Lower lobe of right lung (tissue), 2 donors: Measurements from ENCODE around the gene HBS1L. TPM values are rescaled to one million over a fixed set of nuclear protein-coding genes. Genes with fewer than 3 reads are reported as not detected.

Experiments
- ATAC-seq, 2 donors: fragments of 200-7000 bp; cut with Tn5 transposase; one replicate each; pipeline ENCODE4 v1.9.1; 2020 to 2022; ENCODE audit warnings: mild to moderate bottlenecking in 2 of 2, moderate library complexity in 2 of 2
- DNase-seq: peaks from one replicate; pipeline ENCODE4 v3.0.0-alpha.2; 2020
- H3K27ac ChIP-seq: fragments of 200-600 bp; one replicate; pipeline ENCODE4 v1.8.0; 2022
- H3K27me3 ChIP-seq: fragments of 200-600 bp; one replicate; pipeline ENCODE4 v1.8.0; 2022; ENCODE audit warnings: low read depth
- H3K36me3 ChIP-seq: fragments of 200-600 bp; one replicate; pipeline ENCODE4 v1.8.0; 2022; ENCODE audit warnings: mild to moderate bottlenecking
- H3K4me1 ChIP-seq: fragments of 200-600 bp; one replicate; pipeline ENCODE4 v1.8.0; 2022
- H3K4me3 ChIP-seq: fragments of 200-600 bp; one replicate; pipeline ENCODE4 v1.8.0; 2022; ENCODE audit warnings: mild to moderate bottlenecking
- H3K9me3 ChIP-seq: fragments of 200-600 bp; one replicate; pipeline ENCODE4 v1.8.0; 2022
- CTCF ChIP-seq: fragments of 200-600 bp; IDR thresholded peaks from one replicate; pipeline ENCODE4 v1.8.0; 2022; ENCODE audit warnings: antibody characterized with exemption, mild to moderate bottlenecking
- intact Hi-C: fragments of 100-400 bp; cut with DNase I; formaldehyde crosslinking; loops from one replicate; pipeline ENCODE4 v1.11.0; 2022
- total RNA-seq: library from RNA; stranded (reverse); fragmentation: NEBNext Ultra II Directional; extraction: Animal tissue kit (Norgen Biotek cat#: 25700); gene quantifications from one replicate; pipeline ENCODE4 v1.2.1, GENCODE V29; 2021
- donor health status: DM: no; HTN: yes; CAD: no; lungs with severe emphysema.

The HBS1L gene
- total RNA-seq, 1 donor from 2014 or later = 51.3 TPM

- TF ChIP-seq CTCF = no peak
- intact Hi-C loops = no loop called here
- H3K36me3 ChIP-seq = peaks cover 50% of the 10 kb centered on the region
These were observed 64.4 kb downstream of the HBS1L start for GRCh38 chr6:134990262-134990661.

GRCh38 chr6:134984821-134985220, 69.8 kb downstream of the HBS1L start:
- no peak for DNase-seq
- no peak for TF ChIP-seq CTCF
- no peaks in the 10 kb centered on the region for H3K4me1 ChIP-seq
- H3K27me3 ChIP-seq = no peaks in the 10 kb centered on the region
- intact Hi-C loops = no loop called here
- H3K4me3 ChIP-seq = no peak overlapping the region
- H3K36me3 ChIP-seq = peaks cover 42% of the 10 kb centered on the region
- no peak overlapping the region for H3K27ac ChIP-seq
- ATAC-seq = no peak
- no peaks in the 10 kb centered on the region for H3K9me3 ChIP-seq

More at GRCh38 chr6:134990262-134990661, 64.4 kb downstream of the HBS1L start:
- no peak overlapping the region for H3K4me3 ChIP-seq
- DNase-seq (no peak), ATAC-seq (no peak)
- no peaks in the 10 kb centered on the region for H3K4me1 ChIP-seq
- H3K27me3 ChIP-seq = no peaks in the 10 kb centered on the region
- no peaks in the 10 kb centered on the region for H3K9me3 ChIP-seq
- no peak overlapping the region for H3K27ac ChIP-seq

- DNase-seq (no peak), ATAC-seq (no peak)
- H3K27me3 ChIP-seq = no peaks in the 10 kb centered on the region
- no peak overlapping the region for H3K4me3 ChIP-seq
- intact Hi-C loops = no loop called here
- no peaks in the 10 kb centered on the region for H3K9me3 ChIP-seq
- no peaks in the 10 kb centered on the region for H3K4me1 ChIP-seq
- TF ChIP-seq CTCF = no peak
- no peak overlapping the region for H3K27ac ChIP-seq
- peaks cover 49% of the 10 kb centered on the region for H3K36me3 ChIP-seq
These were observed 70.8 kb downstream of the HBS1L start for GRCh38 chr6:134983823-134984222.

GRCh38 chr6:134982161-134982560, 72.5 kb downstream of the HBS1L start:
- H3K4me3 ChIP-seq = no peak overlapping the region
- H3K4me1 ChIP-seq = no peaks in the 10 kb centered on the region
- no peaks in the 10 kb centered on the region for H3K27me3 ChIP-seq
- no peak overlapping the region for H3K27ac ChIP-seq
- ATAC-seq = no peak
- H3K9me3 ChIP-seq = no peaks in the 10 kb centered on the region
- DNase-seq = no peak
- H3K36me3 ChIP-seq = peaks cover 61% of the 10 kb centered on the region
- intact Hi-C loops = no loop called here
- TF ChIP-seq CTCF = no peak

- ATAC-seq (no peak), DNase-seq (no peak)
- Histone ChIP-seq H3K9me3 (no peaks in the 10 kb centered on the region), H3K4me3 (no peak overlapping the region), H3K27ac (no peak overlapping the region), H3K36me3 (peaks cover 63% of the 10 kb centered on the region), H3K27me3 (no peaks in the 10 kb centered on the region), H3K4me1 (no peaks in the 10 kb centered on the region)
- intact Hi-C loops = no loop called here
- no peak for TF ChIP-seq CTCF
These were observed 73.8 kb downstream of the HBS1L start for GRCh38 chr6:134980846-134981245.

- H3K36me3 ChIP-seq = peaks cover 49% of the 10 kb centered on the region
- intact Hi-C loops = no loop called here
- no peak overlapping the region for H3K4me3 ChIP-seq
- H3K9me3 ChIP-seq = no peaks in the 10 kb centered on the region
- no peaks in the 10 kb centered on the region for H3K4me1 ChIP-seq
- DNase-seq (no peak), ATAC-seq (no peak)
- no peak for TF ChIP-seq CTCF
- no peak overlapping the region for H3K27ac ChIP-seq
- H3K27me3 ChIP-seq = no peaks in the 10 kb centered on the region
These were observed 75.5 kb downstream of the HBS1L start for GRCh38 chr6:134979142-134979541.
